ENCODE data around the gene SOWAHA. TPM values are rescaled to one million over a fixed set of nuclear protein-coding genes. Genes with fewer than 3 reads are reported as not detected.

Gene SOWAHA
- total and polyA plus RNA-seq, 2 donors (not counting 3 experiments of a cell fraction or from before 2014, with no cell fraction given), result not detected

- CTCF ChIA-PET, result interaction anchor here (1.3 to 4.1 kb wide), 4 partner anchors 13 to 46 kb away, joined by 4 to 19 read pairs (median 12); no protein-coding TSS in a partner anchor
Measured at GRCh38 chr5:132774406-132774805, 38.7 kb upstream of the SOWAHA start.

More at GRCh38 chr5:132774406-132774805, 38.7 kb upstream of the SOWAHA start:
- Histone ChIP-seq H3K27me3 (ENCODE audit: control insufficient read depth in 2 of 2, insufficient read depth in 2 of 2, low read length in 2 of 2) (no peaks in the 10 kb centered on the region), H3K9me3 (replicated peaks; ENCODE audit: control insufficient read depth, insufficient read depth, low read length) (no peaks in the 10 kb centered on the region), H3K27ac (ENCODE audit: insufficient read depth, low read depth, low read length) (no peak overlapping the region), H2AFZ (ENCODE audit: low read depth, low read length) (no peak overlapping the region), H3K79me2 (ENCODE audit: control insufficient read depth, insufficient read depth, low read length) (peaks cover 52% of the 10 kb centered on the region), H3K4me2 (ENCODE audit: insufficient read depth, low read length) (no peak overlapping the region), H3K4me3 (replicated peaks in 1 of 3; ENCODE audit: insufficient read depth in 1 of 3, low read depth in 1 of 3, low read length in 3 of 3) (no peak overlapping the region), H4K20me1 (replicated peaks; ENCODE audit: control insufficient read depth, extremely low read depth, insufficient read depth, low read length) (no peaks in the 10 kb centered on the region), H3K36me3 (ENCODE audit: control insufficient read depth in 2 of 2, extremely low read depth in 1 of 2, insufficient read depth in 2 of 2, low read length in 2 of 2) (no peaks in the 10 kb centered on the region), H3K4me1 (ENCODE audit: control insufficient read depth, extremely low read depth, insufficient read depth, low read length) (peaks cover 30% of the 10 kb centered on the region), H3K9me1 (replicated peaks; ENCODE audit: control insufficient read depth, extremely low read depth, insufficient read depth, low read length) (no peaks in the 10 kb centered on the region), H3K9ac (replicated peaks; ENCODE audit: extremely low read depth, insufficient read depth, low read length) (no peak overlapping the region)
- TF ChIP-seq EZH2 (IDR thresholded peaks at IDR 0.05; ENCODE audit: borderline replicate concordance, low read depth, low read length, severe bottlenecking) (no peak), JUN (IDR thresholded peaks at IDR 0.05; ENCODE audit: borderline replicate concordance, insufficient read depth, insufficient read length, low read depth) (no peak), MYC (IDR thresholded peaks at IDR 0.05; ENCODE audit: low read depth, low read length) (no peak), POLR2A (IDR thresholded peaks at IDR 0.05; ENCODE audit: low read depth, low read length) (no peak), POLR2AphosphoS5 (IDR thresholded peaks at IDR 0.05; ENCODE audit: insufficient read depth, low read depth, low read length) (no peak), FOS (IDR thresholded peaks at IDR 0.05; ENCODE audit: borderline replicate concordance, insufficient read depth, low read length) (no peak), CTCF (IDR thresholded peaks at IDR 0.05; ENCODE audit: extremely low read depth in 1 of 2, insufficient read depth in 1 of 2, low read depth in 1 of 2, low read length in 2 of 2) (no peak), GATA2 (IDR thresholded peaks at IDR 0.05; ENCODE audit: insufficient read depth, insufficient read length, low read depth, low read length) (no peak), MAX (IDR thresholded peaks at IDR 0.05; ENCODE audit: insufficient read depth, insufficient read length) (no peak)
- intact Hi-C loops (cut with micrococcal nuclease), result no loop called here
- POLR2A ChIA-PET, result no interaction called here
- FAIRE-seq, result no peak
- DNase-seq (ENCODE audit: low read depth, low spot score), result no peak
- dilution Hi-C loops (cut with MboI; ENCODE audit: extremely low pct_ligation_motif_present, low sequenced_read_pairs), result no loop called here
- BruUV-seq (replicated peaks), result no TSS peak

Measured in endothelial cell of umbilical vein (primary cell).